ENCODE measurements around the gene MANBA. TPM values are rescaled to one million over a fixed set of nuclear protein-coding genes. Genes with fewer than 3 reads are reported as not detected.

The MANBA gene
- total and polyA plus RNA-seq, 2 of the 4 experiments (the other 2 are of a cell fraction) = 11.5 to 17.2 TPM

GRCh38 chr4:102799816-102800215 lies 39.0 kb upstream of the MANBA start:
- no peak overlapping the region for H3K27ac ChIP-seq (ENCODE audit: insufficient read depth, low read length)

More at GRCh38 chr4:102799816-102800215, 39.0 kb upstream of the MANBA start:
- Histone ChIP-seq H3K4ac (ENCODE audit: low read depth, low read length) (no peak overlapping the region), H3K79me1 (ENCODE audit: low read depth in 1 of 2, low read length in 2 of 2) (peaks cover 13 to 35% of the 10 kb centered on the region in 2 experiments), H3K56ac (ENCODE audit: extremely low read depth, insufficient read depth, low read length) (no peak overlapping the region), H3K18ac (ENCODE audit: low read depth, low read length) (no peak overlapping the region), H4K8ac (ENCODE audit: low read depth in 2 of 2, low read length in 2 of 2) (no peak overlapping the region), H2BK5ac (ENCODE audit: low read depth, low read length, poor library complexity, severe bottlenecking) (no peak overlapping the region), H4K5ac (ENCODE audit: low read depth, low read length) (no peak overlapping the region), H2BK120ac (ENCODE audit: low read depth, low read length) (no peak overlapping the region), H2BK15ac (ENCODE audit: low read depth, low read length) (no peak overlapping the region), H2AFZ (replicated peaks; ENCODE audit: low read length, poor library complexity) (no peak overlapping the region), H3K27me3 (ENCODE audit: control insufficient read depth, insufficient read depth, low read length) (no peaks in the 10 kb centered on the region), H3K9me3 (ENCODE audit: control insufficient read depth, insufficient read depth, low read length) (no peaks in the 10 kb centered on the region), H3K36me3 (ENCODE audit: control insufficient read depth, insufficient read depth, low read length) (peaks cover 47% of the 10 kb centered on the region), H3K9ac (ENCODE audit: low read depth, low read length) (no peak overlapping the region), H3K23ac (ENCODE audit: low read depth, low read length) (no peak overlapping the region), H3K14ac (replicated peaks; ENCODE audit: low read depth, low read length) (no peak overlapping the region), H3K4me2 (ENCODE audit: low read depth, low read length) (no peak overlapping the region), H4K91ac (ENCODE audit: insufficient read depth, low read depth, low read length) (no peak overlapping the region), H3K9me1 (ENCODE audit: insufficient read depth, low read length) (peaks cover 3% of the 10 kb centered on the region; the same call in 1 of the 2 replicates), H3K4me3 (ENCODE audit: insufficient read depth, low read depth, low read length) (no peak overlapping the region), H2AK9ac (replicated peaks; ENCODE audit: low read depth, low read length, poor library complexity) (no peak overlapping the region), H2AK5ac (ENCODE audit: low read depth, low read length) (no peak overlapping the region), H4K20me1 (ENCODE audit: insufficient read depth, low read length) (peaks cover 41% of the 10 kb centered on the region), H3K4me1 (ENCODE audit: control insufficient read depth, insufficient read depth, low read length) (no peaks in the 10 kb centered on the region), H2BK20ac (ENCODE audit: low read depth, low read length) (no peak overlapping the region)
- DNase-seq (no peak), ATAC-seq (ENCODE audit: low read depth) (no peak)
- intact Hi-C loops (cut with micrococcal nuclease) = no loop called here
- TF ChIP-seq RAD21 (IDR thresholded peaks at IDR 0.05; ENCODE audit: low read length) = no peak
- no peak for TF ChIP-seq MAFK (IDR thresholded peaks at IDR 0.05; ENCODE audit: low read depth, low read length)
- TF ChIP-seq BHLHE40 (IDR thresholded peaks at IDR 0.05; ENCODE audit: low read depth, low read length) = no peak
- TF ChIP-seq FOS (IDR thresholded peaks at IDR 0.05; ENCODE audit: low read depth, low read length) = no peak
- no peak for TF ChIP-seq NFE2L2 (IDR thresholded peaks at IDR 0.05; ENCODE audit: low read depth, low read length)
- TF ChIP-seq USF2 (IDR thresholded peaks at IDR 0.05; ENCODE audit: low read depth, low read length) = no peak
- no peak for TF ChIP-seq CTCF (conservative IDR thresholded peaks at IDR 0.05; ENCODE audit: low read depth, low read length)
- no peak for TF ChIP-seq POLR2A (IDR thresholded peaks at IDR 0.05; ENCODE audit: low read depth, low read length)
- no peak for TF ChIP-seq SMC3 (IDR thresholded peaks at IDR 0.05; ENCODE audit: low read depth, low read length)
- TF ChIP-seq RFX5 (IDR thresholded peaks at IDR 0.05; ENCODE audit: low read depth, low read length) = no peak
- TF ChIP-seq MXI1 (IDR thresholded peaks at IDR 0.05; ENCODE audit: borderline replicate concordance, low read depth, low read length) = no peak
- no peak for TF ChIP-seq RCOR1 (IDR thresholded peaks at IDR 0.05; ENCODE audit: insufficient replicate concordance, low read length)
- no peak for TF ChIP-seq CEBPB (IDR thresholded peaks at IDR 0.05; ENCODE audit: low read depth, low read length)
- TF ChIP-seq CHD1 (IDR thresholded peaks at IDR 0.05; ENCODE audit: low read depth, low read length) = no peak
- no peak for TF ChIP-seq MAZ (IDR thresholded peaks at IDR 0.05; ENCODE audit: borderline replicate concordance, low read depth, low read length)
- no peak for TF ChIP-seq ELK1 (IDR thresholded peaks at IDR 0.05; ENCODE audit: borderline replicate concordance, low read depth, low read length)
- BruUV-seq (replicated peaks) = no TSS peak
- WGBS, 2 experiments (ENCODE audit: extremely low coverage in 2 of 2, insufficient read length in 1 of 2) = no CpG with 5 or more reads among the region's 2 CpGs
- dilution Hi-C loops (cut with HindIII; ENCODE audit: low sequenced_read_pairs, unreplicated experiment) = no loop called here
- in situ Hi-C loops (cut with MboI; ENCODE audit: low sequenced_read_pairs) = no loop called here
- POLR2A ChIA-PET (ENCODE audit: unreplicated experiment) = no interaction called here
- CTCF ChIA-PET = no interaction called here
